ENCODE results near the gene SPACDR. TPM values are rescaled to one million over a fixed set of nuclear protein-coding genes. Genes with fewer than 3 reads are reported as not detected.
"Not testable (repeated sequence)": the region's sequence is repeated elsewhere in the genome, so short reads cannot be mapped to it uniquely, and the experiment has no call there.

SPACDR gene
- total and polyA plus RNA-seq, 12 donors, result 0.36 to 2.9 (median 0.64) TPM; not detected in 6

DNA sequence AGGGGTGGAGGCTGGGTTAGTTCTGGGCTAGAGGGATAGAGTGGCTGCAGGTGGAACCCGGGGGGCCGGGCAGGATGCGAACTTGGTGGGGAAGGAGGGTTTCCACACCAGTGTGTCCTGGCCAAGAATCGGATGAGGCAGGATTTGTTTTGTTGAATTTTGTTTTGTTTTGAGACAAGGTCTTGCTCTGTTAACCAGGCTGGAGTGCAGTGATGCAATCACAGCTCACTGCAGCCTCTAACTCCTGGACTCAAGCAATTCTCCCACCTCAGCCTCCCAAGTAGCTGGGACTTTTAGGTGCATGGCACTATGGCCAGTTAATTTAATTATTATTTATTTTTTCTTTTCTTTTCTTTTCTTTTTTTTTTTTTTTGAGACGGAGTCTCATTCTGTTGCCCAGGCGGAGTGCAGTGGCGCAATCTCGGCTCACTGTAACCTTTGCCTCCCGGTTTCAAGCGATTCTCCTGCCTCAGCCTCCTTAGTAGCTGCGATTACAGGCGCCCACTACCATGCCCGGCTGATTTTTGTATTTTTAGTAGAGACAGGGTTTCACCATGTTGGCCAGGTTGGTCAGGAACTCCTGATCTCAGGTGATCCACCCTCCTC lies 14.8 kb downstream of the SPACDR start:
- H3K4me3 ChIP-seq, result peak overlapping the region in 1 of 4 donors; percentile 77
- TF ChIP-seq POLR2A (IDR thresholded peaks at IDR 0.05), result no peak
- TF ChIP-seq, protein P1, sequence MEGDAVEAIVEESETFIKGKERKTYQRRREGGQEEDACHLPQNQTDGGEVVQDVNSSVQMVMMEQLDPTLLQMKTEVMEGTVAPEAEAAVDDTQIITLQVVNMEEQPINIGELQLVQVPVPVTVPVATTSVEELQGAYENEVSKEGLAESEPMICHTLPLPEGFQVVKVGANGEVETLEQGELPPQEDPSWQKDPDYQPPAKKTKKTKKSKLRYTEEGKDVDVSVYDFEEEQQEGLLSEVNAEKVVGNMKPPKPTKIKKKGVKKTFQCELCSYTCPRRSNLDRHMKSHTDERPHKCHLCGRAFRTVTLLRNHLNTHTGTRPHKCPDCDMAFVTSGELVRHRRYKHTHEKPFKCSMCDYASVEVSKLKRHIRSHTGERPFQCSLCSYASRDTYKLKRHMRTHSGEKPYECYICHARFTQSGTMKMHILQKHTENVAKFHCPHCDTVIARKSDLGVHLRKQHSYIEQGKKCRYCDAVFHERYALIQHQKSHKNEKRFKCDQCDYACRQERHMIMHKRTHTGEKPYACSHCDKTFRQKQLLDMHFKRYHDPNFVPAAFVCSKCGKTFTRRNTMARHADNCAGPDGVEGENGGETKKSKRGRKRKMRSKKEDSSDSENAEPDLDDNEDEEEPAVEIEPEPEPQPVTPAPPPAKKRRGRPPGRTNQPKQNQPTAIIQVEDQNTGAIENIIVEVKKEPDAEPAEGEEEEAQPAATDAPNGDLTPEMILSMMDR (IDR thresholded peaks at IDR 0.05), result no peak
- intact Hi-C loops (cut with DNase I), result no loop called here
- H3K9me3 ChIP-seq (replicated peaks in 1 of 3), result no peaks in the 10 kb centered on the region
- DNase-seq, result no peak
- H3K27me3 ChIP-seq, result no peaks in the 10 kb centered on the region
- no peaks in the 10 kb centered on the region for H3K36me3 ChIP-seq (replicated peaks in 1 of 2)
- peaks cover 11 to 21% of the 10 kb centered on the region in 2 donors for H3K4me1 ChIP-seq (replicated peaks in 1 of 2)
- H3K27ac ChIP-seq, result peak overlapping the region in 3 of 5 donors; percentile 5 to 72 (median 24)
- 81 to 88% (median 86%) methylated on average over 13 of the region's 13 CpGs for WGBS, 4 donors

DNA sequence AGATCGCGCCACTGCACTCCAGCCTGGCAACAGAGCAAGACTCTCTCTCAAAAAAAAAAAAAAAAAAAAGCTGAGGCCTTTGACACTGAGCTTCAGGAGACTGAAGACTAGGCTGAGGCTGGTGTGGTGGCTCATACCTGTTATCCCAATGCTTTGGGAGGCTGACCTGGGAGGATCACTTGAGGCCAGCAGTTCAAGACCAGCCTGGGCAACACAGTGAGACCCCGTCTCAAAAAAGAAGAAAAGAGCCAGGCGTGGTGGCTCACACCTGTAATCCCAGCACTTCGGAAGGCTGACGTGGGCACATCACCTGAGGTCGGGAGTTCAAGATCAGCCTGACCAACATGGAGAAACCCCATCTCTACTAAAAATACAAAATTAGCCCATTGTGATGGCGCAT lies 16.7 kb downstream of the SPACDR start:
- DNase-seq; H3K9me3 ChIP-seq (replicated peaks in 1 of 3); intact Hi-C loops (cut with DNase I); H3K27ac ChIP-seq; H3K4me3 ChIP-seq; H3K36me3 ChIP-seq (replicated peaks in 1 of 2); H3K27me3 ChIP-seq: not testable (repeated sequence)
- 95 to 98% (median 97%) methylated on average over 8 of the region's 8 CpGs for WGBS, 4 donors
- peaks cover 15 to 34% of the 10 kb centered on the region in 2 donors for H3K4me1 ChIP-seq (replicated peaks in 1 of 2)

DNA sequence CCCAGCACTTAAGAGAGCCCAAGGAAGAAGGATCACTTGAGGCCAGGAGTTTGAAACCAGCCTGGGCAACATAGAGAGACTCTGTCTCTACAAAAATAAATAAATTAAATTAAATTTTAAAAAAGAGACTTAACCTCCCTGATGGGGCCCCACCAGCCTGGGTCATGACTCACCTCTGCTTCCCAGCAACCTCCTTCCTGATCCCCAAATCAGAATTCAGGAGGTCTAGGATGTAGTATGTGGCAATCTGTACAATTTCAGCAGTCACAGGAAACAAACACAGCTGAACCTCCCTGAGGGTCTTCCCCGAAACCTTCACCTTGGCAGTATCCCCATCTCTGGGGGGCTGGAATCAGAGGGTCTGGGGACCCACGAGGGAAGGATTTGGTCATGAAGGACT lies 18.0 kb downstream of the SPACDR start:
- H3K4me3 ChIP-seq, result no peak overlapping the region
- TF ChIP-seq POLR2A (IDR thresholded peaks at IDR 0.05), result no peak
- TF ChIP-seq, protein P1 (IDR thresholded peaks at IDR 0.05), result no peak
- WGBS, 4 donors, result 69 to 100% (median 76%) methylated on average over 1 to 2 of the region's 2 CpGs
- DNase-seq, result peak in 2 of 7 donors; percentile 20 to 41
- no peaks in the 10 kb centered on the region for H3K27me3 ChIP-seq
- intact Hi-C loops (cut with DNase I), result no loop called here
- no peaks in the 10 kb centered on the region for H3K36me3 ChIP-seq (replicated peaks in 1 of 2)
- no peaks in the 10 kb centered on the region for H3K9me3 ChIP-seq (replicated peaks in 1 of 3)
- H3K4me1 ChIP-seq (replicated peaks in 1 of 2), result peaks cover 15 to 34% of the 10 kb centered on the region in 2 donors
- H3K27ac ChIP-seq, result peak overlapping the region in 2 of 5 donors; percentile 64 to 86

DNA sequence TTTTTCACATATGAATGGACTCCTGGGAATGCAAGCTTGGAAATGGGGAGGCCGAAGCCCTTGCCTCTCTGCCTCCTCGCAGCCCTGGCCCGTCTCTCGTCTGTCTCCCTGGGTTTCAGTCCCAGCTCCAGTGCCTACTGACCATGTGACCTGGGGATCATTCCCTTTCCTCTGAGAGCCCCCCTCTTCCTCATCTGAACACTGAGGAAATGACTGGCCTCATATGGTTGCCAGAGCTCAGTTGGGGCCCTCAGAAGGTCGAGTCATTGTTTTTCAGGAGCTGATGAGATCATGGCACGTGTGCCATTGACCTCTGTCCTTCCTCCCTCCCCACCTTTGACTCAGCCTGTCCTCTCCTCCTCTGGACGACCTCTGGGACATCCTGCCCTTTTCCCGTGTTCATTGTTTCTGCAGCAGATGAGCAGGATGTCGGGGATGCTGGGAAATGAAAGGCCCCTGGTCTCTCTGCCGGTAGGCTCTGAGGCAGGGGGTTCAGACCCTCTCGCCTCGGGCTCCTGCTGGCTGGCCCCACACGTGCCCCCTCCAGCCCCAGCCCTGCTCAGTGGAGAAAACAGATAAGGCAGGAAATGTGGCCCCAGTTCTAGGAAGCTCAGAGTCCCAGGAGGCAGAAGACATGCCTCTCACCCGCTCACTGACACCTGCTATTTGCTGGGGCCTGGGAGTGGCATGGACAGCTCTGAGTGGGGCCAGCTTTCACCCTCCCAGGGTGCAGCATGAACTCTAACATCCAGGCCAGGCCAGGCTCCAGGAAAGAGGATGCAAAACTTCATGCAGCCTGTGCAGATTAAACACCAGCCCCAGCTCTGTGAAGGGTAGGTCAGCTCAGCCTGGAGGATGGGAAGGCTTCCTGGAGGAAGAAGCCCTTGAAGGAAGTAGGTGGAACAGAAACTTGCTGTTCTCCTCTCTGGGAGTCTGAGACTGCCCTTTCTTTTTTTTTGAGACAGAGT lies 19.5 kb downstream of the SPACDR start:
- Histone ChIP-seq H3K4me3 (no peak overlapping the region), H3K36me3 (replicated peaks in 1 of 2) (no peaks in the 10 kb centered on the region), H3K9me3 (replicated peaks in 1 of 3) (no peaks in the 10 kb centered on the region), H3K27ac (peak overlapping the region; percentile 9 to 91 (median 79)), H3K27me3 (no peaks in the 10 kb centered on the region), H3K4me1 (replicated peaks in 1 of 2) (peaks cover 15 to 38% of the 10 kb centered on the region in 2 donors)
- DNase-seq, result peak in 6 of 7 donors; percentile 72 to 86 (median 81)
- TF ChIP-seq, protein P1 (IDR thresholded peaks at IDR 0.05), result no peak
- peak in 1 of 2 donors; percentile 29 for TF ChIP-seq POLR2A (IDR thresholded peaks at IDR 0.05)
- intact Hi-C loops (cut with DNase I), result no loop called here
- WGBS, 4 donors, result 20 to 25% (median 24%) methylated on average over 14 of the region's 14 CpGs

All from adrenal gland (tissue), 12 donors.